ENCODE results near the gene H3-3A.
A peak's percentile ranks its signal among the peaks of the same experiment; 100 is the strongest.

Gene H3-3A

GRCh38 chr1:226108935-226109828, 46.7 kb downstream of the H3-3A start:
- no peaks in the 10 kb centered on the region for H3K27me3 ChIP-seq (ENCODE audit: insufficient read depth, poor library complexity, severe bottlenecking)
- no peak for DNase-seq (ENCODE audit: low read depth in 1 of 2, low spot score in 1 of 2)
- H3K4me3 ChIP-seq (replicated peaks; ENCODE audit: insufficient read depth, low read length): peak overlapping the region; percentile 55
- TF ChIP-seq REST (IDR thresholded peaks at IDR 0.05; ENCODE audit: insufficient replicate concordance, low read depth): no peak
- peak; percentile 10; the same call in 1 of the 2 replicates for TF ChIP-seq SPI1 (IDR thresholded peaks at IDR 0.05; ENCODE audit: borderline replicate concordance, low read depth)
- H3K27ac ChIP-seq (replicated peaks): no peak overlapping the region

DNA sequence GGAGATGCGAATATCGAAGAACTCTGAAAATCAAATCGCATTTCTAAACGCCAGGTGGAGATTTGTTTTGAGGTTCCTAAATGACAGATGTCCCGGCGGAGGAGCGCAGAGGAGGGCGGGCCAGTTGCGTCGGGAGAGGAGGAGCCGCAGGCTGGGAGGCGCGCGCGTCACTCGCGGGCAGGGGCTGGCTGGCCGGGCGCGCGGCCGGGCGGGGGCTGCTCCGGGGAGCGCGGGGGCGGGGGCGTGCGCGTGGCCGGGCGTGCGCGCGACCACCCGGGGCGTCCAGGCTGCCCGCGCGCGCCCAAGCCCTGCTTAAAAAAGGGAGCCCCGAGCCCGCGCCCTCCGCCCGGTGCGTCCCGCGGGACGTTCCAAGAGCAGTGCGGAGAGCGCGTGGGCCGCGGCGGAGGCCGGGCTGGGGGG, 47.3 kb downstream of the H3-3A start:
- TF ChIP-seq POLR2AphosphoS5 (IDR thresholded peaks at IDR 0.05; ENCODE audit: low read depth): no peak
- no peak for TF ChIP-seq GABPA (IDR thresholded peaks at IDR 0.05; ENCODE audit: low read depth)
- TF ChIP-seq REST (IDR thresholded peaks at IDR 0.05; ENCODE audit: insufficient replicate concordance, low read depth): no peak
- TF ChIP-seq, protein P1, sequence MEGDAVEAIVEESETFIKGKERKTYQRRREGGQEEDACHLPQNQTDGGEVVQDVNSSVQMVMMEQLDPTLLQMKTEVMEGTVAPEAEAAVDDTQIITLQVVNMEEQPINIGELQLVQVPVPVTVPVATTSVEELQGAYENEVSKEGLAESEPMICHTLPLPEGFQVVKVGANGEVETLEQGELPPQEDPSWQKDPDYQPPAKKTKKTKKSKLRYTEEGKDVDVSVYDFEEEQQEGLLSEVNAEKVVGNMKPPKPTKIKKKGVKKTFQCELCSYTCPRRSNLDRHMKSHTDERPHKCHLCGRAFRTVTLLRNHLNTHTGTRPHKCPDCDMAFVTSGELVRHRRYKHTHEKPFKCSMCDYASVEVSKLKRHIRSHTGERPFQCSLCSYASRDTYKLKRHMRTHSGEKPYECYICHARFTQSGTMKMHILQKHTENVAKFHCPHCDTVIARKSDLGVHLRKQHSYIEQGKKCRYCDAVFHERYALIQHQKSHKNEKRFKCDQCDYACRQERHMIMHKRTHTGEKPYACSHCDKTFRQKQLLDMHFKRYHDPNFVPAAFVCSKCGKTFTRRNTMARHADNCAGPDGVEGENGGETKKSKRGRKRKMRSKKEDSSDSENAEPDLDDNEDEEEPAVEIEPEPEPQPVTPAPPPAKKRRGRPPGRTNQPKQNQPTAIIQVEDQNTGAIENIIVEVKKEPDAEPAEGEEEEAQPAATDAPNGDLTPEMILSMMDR (IDR thresholded peaks at IDR 0.05; ENCODE audit: insufficient read depth, low read length): no peak
- TF ChIP-seq SPI1 (IDR thresholded peaks at IDR 0.05; ENCODE audit: borderline replicate concordance, low read depth): no peak
- Histone ChIP-seq H3K27me3 (ENCODE audit: insufficient read depth, poor library complexity, severe bottlenecking) (no peaks in the 10 kb centered on the region), H3K27ac (replicated peaks) (peak overlapping the region; percentile 73), H3K4me3 (replicated peaks; ENCODE audit: insufficient read depth, low read length) (peak overlapping the region; percentile 67)
- peak; percentile 70 to 87 for DNase-seq (ENCODE audit: low read depth in 1 of 2, low spot score in 1 of 2)

DNA sequence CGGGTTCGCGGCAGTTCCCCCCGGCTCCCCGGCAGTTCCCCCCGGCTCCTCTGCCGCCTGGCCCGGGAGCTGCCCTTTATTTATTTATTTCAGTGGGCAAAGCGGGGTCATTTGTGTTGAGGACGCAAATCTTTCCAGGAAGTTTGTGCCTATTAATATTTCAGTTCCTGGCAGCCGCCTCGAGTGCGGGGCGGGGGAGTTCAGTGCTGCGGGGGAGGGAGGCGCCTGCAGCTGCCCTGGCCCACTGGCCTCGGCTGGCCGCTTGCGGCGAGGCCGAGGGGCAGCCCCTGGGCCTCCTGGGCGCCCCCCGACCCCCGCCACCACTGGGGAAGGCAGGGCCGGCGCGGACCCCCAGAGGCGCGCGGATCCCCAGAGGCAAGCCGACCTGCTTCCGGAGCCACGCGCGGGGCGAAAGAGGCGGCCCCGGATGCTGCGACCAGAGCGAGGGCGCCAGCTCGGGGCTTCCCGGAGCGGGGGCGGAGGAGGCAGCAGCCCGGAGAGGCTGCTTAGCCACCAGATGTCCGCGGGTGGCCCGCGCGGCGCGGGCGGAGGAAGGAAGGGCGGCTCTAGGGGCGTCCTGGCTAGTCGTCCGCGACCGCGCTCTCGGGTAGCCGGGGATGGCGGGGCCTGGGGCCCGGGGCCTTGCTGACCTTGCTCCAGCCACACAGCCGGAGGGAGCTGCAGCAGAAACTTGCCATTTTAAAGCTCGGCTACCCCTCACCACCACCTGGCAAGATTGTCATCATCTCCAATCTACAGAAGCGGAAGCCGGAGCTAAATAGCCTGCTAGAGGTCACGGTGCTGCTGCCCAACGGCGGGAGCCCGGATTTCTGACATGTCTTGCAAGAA, 48.0 kb downstream of the H3-3A start:
- Histone ChIP-seq H3K27ac (replicated peaks) (peak overlapping the region; percentile 73), H3K27me3 (ENCODE audit: insufficient read depth, poor library complexity, severe bottlenecking) (no peaks in the 10 kb centered on the region), H3K4me3 (replicated peaks; ENCODE audit: insufficient read depth, low read length) (peak overlapping the region; percentile 67)
- TF ChIP-seq REST (IDR thresholded peaks at IDR 0.05; ENCODE audit: insufficient replicate concordance, low read depth): peak; percentile 40
- peak; percentile 23; the same call in 1 of the 2 replicates for TF ChIP-seq SPI1 (IDR thresholded peaks at IDR 0.05; ENCODE audit: borderline replicate concordance, low read depth)
- peak; percentile 22; the same call in 1 of the 2 replicates for TF ChIP-seq POLR2AphosphoS5 (IDR thresholded peaks at IDR 0.05; ENCODE audit: low read depth)
- no peak for TF ChIP-seq GABPA (IDR thresholded peaks at IDR 0.05; ENCODE audit: low read depth)
- TF ChIP-seq, protein P1 (IDR thresholded peaks at IDR 0.05; ENCODE audit: insufficient read depth, low read length): no peak
- DNase-seq (ENCODE audit: low read depth in 1 of 2, low spot score in 1 of 2): peak; percentile 45 to 57

All from HL-60 (cell line).